ENCODE results near the gene PRSS22.

DNA sequence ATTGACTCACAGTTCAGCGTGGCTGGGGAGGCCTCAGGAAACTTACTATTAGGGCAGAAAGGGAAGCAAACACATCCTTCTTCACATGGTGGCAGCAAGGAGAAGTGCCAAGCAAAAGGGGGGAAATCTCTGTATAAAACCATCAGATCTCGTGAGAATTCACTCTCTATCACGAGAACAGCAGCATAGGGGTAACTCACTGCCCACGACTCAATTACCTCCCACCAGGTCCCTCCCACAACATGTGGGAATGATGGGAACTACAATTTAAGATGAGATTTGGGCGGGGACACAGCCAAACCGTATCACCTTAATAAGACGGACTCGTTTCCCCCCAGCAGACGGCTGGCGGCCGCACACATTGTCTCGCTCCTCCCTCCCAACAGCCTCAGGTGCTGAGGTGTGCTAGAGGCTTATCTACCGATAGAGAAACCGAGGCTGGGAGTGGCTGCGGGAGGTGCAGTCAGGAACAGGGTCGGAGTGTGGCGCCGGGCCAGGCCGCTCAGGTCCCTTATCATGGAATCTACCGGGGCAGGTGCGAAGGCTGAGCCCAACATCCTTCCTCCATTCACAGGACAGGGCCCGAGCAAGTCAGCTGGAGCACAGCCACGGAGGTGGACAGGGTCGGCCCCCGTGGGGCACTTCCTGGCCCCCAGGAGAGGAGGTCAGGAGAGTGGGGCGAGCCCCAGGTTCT is 32.8 kb downstream of the PRSS22 start:
- TF ChIP-seq, protein P1, sequence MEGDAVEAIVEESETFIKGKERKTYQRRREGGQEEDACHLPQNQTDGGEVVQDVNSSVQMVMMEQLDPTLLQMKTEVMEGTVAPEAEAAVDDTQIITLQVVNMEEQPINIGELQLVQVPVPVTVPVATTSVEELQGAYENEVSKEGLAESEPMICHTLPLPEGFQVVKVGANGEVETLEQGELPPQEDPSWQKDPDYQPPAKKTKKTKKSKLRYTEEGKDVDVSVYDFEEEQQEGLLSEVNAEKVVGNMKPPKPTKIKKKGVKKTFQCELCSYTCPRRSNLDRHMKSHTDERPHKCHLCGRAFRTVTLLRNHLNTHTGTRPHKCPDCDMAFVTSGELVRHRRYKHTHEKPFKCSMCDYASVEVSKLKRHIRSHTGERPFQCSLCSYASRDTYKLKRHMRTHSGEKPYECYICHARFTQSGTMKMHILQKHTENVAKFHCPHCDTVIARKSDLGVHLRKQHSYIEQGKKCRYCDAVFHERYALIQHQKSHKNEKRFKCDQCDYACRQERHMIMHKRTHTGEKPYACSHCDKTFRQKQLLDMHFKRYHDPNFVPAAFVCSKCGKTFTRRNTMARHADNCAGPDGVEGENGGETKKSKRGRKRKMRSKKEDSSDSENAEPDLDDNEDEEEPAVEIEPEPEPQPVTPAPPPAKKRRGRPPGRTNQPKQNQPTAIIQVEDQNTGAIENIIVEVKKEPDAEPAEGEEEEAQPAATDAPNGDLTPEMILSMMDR (IDR thresholded peaks at IDR 0.05), result no peak
- no peak for TF ChIP-seq ZFX (IDR thresholded peaks at IDR 0.05; ENCODE audit: borderline replicate concordance)

Measured in 22Rv1 (cell line).